Measurements from ENCODE around the gene PCDHA8. TPM values are rescaled to one million over a fixed set of nuclear protein-coding genes. Genes with fewer than 3 reads are reported as not detected.

The PCDHA8 gene
- total RNA-seq, 2 donors from 2014 or later = 2.1 to 4.6 TPM

DNA sequence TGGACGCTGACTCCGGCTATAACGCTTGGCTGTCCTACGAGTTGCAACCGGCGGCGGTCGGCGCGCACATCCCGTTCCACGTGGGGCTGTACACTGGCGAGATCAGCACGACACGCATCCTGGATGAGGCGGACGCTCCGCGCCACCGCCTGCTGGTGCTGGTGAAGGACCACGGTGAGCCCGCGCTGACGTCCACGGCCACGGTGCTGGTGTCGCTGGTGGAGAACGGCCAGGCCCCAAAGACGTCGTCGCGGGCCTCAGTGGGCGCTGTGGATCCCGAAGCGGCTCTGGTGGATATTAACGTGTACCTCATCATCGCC, 36.2 kb downstream of the PCDHA8 start:
- DNase-seq = no peak
- WGBS, 2 donors = 40% methylated on average over 37 of the region's 37 CpGs; no CpG with 5 or more reads in 1 of the 2 donors
- intact Hi-C loops (cut with DNase I) = no loop called here
- Histone ChIP-seq H3K36me3 (replicated peaks in 1 of 2; ENCODE audit: insufficient read depth in 1 of 2, low read depth in 2 of 2) (no peaks in the 10 kb centered on the region), H3K27ac (no peak overlapping the region), H3K27me3 (no peaks in the 10 kb centered on the region), H3K4me3 (no peak overlapping the region), H3K9me3 (peaks cover 0 to 30% (median 2%) of the 10 kb centered on the region in 3 donors), H3K4me1 (no peaks in the 10 kb centered on the region)
- ATAC-seq = no peak
- TF ChIP-seq POLR2A (IDR thresholded peaks at IDR 0.05) = no peak
- TF ChIP-seq, protein P1, sequence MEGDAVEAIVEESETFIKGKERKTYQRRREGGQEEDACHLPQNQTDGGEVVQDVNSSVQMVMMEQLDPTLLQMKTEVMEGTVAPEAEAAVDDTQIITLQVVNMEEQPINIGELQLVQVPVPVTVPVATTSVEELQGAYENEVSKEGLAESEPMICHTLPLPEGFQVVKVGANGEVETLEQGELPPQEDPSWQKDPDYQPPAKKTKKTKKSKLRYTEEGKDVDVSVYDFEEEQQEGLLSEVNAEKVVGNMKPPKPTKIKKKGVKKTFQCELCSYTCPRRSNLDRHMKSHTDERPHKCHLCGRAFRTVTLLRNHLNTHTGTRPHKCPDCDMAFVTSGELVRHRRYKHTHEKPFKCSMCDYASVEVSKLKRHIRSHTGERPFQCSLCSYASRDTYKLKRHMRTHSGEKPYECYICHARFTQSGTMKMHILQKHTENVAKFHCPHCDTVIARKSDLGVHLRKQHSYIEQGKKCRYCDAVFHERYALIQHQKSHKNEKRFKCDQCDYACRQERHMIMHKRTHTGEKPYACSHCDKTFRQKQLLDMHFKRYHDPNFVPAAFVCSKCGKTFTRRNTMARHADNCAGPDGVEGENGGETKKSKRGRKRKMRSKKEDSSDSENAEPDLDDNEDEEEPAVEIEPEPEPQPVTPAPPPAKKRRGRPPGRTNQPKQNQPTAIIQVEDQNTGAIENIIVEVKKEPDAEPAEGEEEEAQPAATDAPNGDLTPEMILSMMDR (IDR thresholded peaks at IDR 0.05) = no peak

DNA sequence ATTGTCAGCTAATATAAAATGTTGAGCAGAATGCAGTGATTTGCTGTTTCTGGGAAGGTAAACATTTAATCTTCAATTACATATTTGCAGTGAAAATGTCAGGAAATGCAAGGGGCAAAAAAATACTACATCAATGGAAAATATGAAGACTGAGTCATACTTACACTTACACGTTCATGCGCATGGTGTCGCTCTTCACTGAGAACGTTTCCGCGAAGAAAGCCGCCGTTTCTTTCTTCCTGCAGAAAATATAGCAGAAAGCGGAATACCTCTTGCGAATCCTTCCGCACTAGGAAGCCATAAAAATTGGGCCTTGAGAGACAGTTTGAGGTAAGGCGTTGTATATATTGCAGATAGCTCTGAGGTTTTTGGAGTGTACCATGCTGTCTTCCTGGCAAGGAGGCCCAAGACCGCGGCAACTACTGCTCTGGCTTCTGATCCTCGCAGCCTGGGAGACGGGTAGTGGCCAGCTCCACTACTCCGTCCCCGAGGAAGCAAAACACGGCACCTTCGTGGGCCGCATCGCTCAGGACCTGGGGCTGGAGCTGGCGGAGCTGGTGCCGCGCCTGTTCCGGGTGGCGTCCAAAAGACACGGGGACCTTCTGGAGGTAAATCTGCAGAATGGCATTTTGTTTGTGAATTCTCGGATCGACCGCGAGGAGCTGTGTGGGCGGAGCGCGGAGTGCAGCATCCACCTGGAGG, 41.1 kb downstream of the PCDHA8 start, which contains the start of gene PCDHA13:
TSS of gene PCDHA13 (plus strand) at position 236 of the 702 bp plus-strand sequence. CDS start at position 381, 145 bp downstream.
- intact Hi-C loops (cut with DNase I) = no loop called here
- Histone ChIP-seq H3K27me3 (no peaks in the 10 kb centered on the region), H3K27ac (peak within 1 kb of the TSS in 1 of 4 donors; percentile 10), H3K4me1 (no peaks in the 10 kb centered on the region), H3K36me3 (replicated peaks in 1 of 2; ENCODE audit: insufficient read depth in 1 of 2, low read depth in 2 of 2) (no peaks in the 10 kb centered on the region), H3K4me3 (no peak within 1 kb of the TSS), H3K9me3 (peaks cover 0 to 30% (median 2%) of the 10 kb centered on the region in 3 donors)
- WGBS, 2 donors = 11 to 23% methylated on average over 12 to 31 of the region's 35 CpGs
- no peak for ATAC-seq
- TF ChIP-seq, protein P1 (IDR thresholded peaks at IDR 0.05) = peak in 4 of 7 experiments; percentile 20 to 41 (median 35)
- no peak for TF ChIP-seq POLR2A (IDR thresholded peaks at IDR 0.05)
- DNase-seq = peak in 3 of 4 donors; percentile 18 to 45 (median 25)

DNA sequence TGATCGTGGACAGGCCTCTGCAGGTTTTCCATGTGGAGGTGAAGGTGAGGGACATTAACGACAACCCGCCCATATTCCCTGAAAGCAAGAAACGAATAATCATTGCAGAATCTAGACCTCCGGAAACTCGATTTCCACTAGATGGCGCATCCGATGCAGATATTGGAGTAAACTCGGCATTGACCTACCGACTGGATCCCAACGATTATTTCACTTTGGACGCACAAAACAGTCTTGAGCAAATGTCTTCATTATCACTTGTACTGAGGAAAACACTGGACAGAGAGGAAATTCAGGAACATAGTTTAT, 41.6 kb downstream of the PCDHA8 start:
- TF ChIP-seq POLR2A (IDR thresholded peaks at IDR 0.05) = no peak
- TF ChIP-seq, protein P1 (IDR thresholded peaks at IDR 0.05) = peak in 1 of 7 experiments; percentile 3
- intact Hi-C loops (cut with DNase I) = no loop called here
- Histone ChIP-seq H3K4me3 (no peak overlapping the region), H3K27ac (no peak overlapping the region), H3K4me1 (no peaks in the 10 kb centered on the region), H3K36me3 (replicated peaks in 1 of 2; ENCODE audit: insufficient read depth in 1 of 2, low read depth in 2 of 2) (no peaks in the 10 kb centered on the region), H3K27me3 (no peaks in the 10 kb centered on the region), H3K9me3 (peaks cover 0 to 25% (median 0%) of the 10 kb centered on the region in 3 donors)
- ATAC-seq = no peak
- DNase-seq = peak in 2 of 4 donors; percentile 12 to 16
- WGBS, 2 donors = 14 to 34% methylated on average over 12 of the region's 12 CpGs

DNA sequence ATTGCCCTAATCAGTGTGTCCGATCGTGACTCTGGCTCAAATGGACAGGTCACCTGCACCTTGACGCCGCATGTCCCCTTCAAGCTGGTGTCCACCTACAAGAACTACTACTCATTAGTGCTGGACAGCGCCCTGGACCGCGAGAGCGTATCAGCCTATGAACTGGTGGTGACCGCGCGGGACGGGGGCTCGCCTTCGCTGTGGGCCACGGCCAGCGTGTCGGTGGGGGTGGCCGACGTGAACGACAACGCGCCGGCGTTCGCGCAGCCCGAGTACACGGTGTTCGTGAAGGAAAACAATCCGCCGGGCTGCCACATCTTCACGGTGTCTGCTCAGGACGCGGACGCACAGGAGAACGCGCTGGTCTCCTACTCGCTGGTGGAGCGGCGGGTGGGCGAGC, 42.4 kb downstream of the PCDHA8 start:
- peaks cover 0 to 25% (median 0%) of the 10 kb centered on the region in 3 donors for H3K9me3 ChIP-seq
- 32 to 42% methylated on average over 31 to 41 of the region's 41 CpGs for WGBS, 2 donors
- H3K4me1 ChIP-seq = no peaks in the 10 kb centered on the region
- no peak overlapping the region for H3K27ac ChIP-seq
- TF ChIP-seq, protein P1 (IDR thresholded peaks at IDR 0.05) = no peak
- TF ChIP-seq POLR2A (IDR thresholded peaks at IDR 0.05) = no peak
- ATAC-seq = no peak
- intact Hi-C loops (cut with DNase I) = no loop called here
- no peak for DNase-seq
- H3K27me3 ChIP-seq = no peaks in the 10 kb centered on the region
- no peak overlapping the region for H3K4me3 ChIP-seq
- H3K36me3 ChIP-seq (replicated peaks in 1 of 2; ENCODE audit: insufficient read depth in 1 of 2, low read depth in 2 of 2) = no peaks in the 10 kb centered on the region

Data from body of pancreas (tissue), 4 donors.